Bone marrow (tissue), 2 donors: ENCODE data around the gene CD6.
A peak's percentile ranks its signal among the peaks of the same experiment; 100 is the strongest.
"Not testable (repeated sequence)": the region's sequence is repeated elsewhere in the genome, so short reads cannot be mapped to it uniquely, and the experiment has no call there.

ENCODE experiments used
- DNase-seq, 2 donors: peaks; one replicate each; lab custom pipeline; 2025; lab: John Stamatoyannopoulos, UW

The CD6 gene

DNA sequence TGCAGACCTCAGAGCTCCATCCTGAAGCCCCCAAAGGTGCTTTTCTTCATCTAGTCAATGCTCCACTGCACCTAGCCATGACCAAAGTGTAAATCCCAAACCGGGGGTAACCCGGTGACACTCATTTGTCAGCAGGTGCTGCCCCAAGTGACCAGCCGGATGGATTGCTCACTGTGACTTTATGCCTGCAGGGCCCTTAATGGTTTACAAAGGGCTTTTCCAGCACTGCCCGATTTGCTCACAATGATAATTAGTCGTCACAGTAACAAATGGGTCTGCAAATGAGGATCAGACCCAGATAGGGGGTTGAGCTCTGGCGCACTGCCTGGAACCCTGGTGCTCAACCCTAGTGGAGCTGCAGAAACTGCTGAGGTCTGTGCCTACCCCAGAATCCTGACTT lies 85.1 kb downstream of the CD6 start:
- no peak for DNase-seq

DNA sequence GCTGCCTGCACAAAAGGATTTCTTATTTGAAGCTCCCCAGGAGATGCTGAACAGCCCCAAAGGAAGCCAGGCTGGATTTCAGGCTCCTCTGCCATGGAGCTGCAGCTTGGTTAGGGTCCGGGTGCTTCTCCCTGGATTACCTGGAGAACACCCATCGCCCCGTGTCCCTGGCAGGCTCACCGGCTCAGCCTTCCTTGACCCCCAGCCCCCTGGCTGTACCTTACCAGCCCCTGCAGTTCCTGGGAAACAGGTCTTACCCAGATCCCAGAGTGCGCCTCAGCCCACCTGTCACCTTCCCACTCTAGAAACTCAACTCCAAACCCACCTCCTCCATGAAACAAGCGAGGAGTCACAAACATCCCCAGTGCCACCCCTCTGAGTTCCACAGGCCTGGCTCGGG lies 85.5 kb downstream of the CD6 start:
- DNase-seq: no peak

DNA sequence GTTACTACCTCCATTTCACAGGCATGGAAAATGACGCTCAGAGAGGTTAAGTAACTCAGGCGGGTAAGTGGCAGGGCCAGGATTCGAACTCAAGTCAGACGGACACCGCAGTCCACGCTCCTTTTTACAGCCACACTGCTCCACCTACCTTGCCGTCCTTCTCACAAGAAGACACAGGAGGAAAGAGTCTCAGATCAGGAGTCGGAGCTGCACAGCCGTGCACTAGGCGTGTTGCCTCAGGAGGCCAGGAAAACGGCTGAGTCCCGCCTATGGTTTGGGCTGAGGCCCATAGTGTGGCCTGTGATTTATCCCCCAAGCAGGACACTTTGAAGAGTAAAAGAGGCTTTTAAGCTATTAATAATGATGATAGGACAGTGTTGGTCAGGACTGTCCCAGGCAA lies 86.1 kb downstream of the CD6 start:
- no peak for DNase-seq

DNA sequence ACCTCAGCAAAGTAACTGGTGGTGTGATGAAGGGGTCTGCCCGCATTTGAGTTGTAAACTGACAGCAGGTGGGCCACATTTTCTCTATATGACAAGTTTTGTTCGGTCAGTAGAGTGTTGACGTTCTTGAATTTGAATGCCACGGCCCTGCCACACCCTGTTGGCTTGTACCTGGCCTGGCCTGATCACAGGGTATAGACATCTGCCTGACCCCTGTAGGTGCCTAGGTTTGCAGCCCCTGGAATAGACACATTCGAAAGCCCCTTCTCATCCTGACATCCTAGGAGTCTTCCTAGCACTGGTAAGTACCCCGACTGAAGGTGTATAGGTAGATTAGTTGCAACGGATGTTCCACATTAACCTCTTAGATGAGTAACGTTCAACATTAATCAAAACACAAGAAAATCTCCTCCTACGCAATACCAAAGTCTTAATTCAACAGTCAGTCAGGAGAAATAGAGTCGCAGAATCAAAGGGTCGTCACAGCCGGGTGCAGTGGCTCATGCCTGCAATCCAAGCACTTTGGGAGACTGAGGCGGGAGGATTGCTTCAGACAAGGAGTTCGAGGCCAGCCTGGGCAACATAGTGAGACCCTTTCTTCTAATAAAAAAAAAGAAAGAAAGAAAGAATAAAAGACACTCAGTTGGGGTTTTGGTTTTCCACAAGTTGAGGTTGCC lies 87.2 kb downstream of the CD6 start:
- DNase-seq: no peak

DNA sequence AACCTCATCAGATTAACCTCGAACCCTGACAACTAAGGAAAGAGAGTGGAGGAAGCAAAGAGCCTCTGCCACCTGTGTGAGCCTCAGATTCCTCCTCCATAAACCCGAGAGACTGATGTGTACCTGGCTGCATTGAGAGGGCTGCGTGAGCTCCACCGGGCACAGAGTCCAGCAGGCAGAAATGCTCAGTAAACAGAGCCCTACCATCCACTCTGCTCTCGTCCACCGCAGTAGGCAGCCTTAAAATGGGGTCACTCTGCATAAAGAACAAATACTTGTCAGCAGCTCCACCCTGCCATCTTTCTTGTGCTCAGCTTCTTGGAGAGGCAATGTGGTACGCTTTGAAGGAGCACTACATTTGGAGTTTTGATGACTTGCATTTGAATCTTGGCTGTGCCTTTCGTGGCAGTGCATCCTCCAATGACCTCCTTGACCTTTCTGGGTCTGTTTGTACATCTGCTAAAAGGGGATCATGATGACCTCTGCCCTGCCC lies 87.8 kb downstream of the CD6 start:
- DNase-seq: no peak

DNA sequence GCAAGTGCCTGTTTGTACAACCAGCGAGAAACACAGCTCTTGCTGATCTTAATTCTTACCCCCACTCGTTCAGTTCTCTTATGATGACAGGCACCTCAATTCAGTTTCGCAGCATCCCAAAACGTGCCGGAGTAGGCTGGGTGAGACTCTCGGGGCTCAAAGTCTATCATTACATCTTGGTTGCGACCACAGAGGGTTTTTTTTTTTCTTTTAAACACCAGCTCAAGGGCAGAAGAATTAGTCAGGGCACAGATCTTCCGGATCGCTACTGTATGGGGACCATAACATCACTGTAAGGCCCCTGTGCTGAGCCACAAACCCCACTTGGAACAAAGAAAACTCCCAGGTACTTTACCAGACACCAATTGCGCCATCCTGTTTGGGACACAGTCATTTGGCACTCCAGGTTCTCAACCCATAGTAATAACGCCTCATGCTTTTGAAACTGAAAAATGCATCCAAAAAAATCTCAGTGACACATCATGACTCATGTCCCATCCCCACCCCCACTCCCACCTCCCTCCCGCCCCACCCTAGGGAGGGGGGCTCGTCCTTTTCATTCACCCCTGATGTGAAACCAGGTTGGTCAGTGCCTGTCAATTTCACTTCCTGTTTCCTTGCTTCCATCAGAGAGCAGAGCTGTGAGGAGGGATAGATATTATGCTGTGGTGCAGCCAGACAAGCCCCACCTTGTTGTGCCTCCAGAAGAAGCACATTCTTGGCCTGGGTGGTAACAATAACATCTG lies 89.8 kb downstream of the CD6 start:
- peak in 1 of 2 donors; percentile 44 for DNase-seq

DNA sequence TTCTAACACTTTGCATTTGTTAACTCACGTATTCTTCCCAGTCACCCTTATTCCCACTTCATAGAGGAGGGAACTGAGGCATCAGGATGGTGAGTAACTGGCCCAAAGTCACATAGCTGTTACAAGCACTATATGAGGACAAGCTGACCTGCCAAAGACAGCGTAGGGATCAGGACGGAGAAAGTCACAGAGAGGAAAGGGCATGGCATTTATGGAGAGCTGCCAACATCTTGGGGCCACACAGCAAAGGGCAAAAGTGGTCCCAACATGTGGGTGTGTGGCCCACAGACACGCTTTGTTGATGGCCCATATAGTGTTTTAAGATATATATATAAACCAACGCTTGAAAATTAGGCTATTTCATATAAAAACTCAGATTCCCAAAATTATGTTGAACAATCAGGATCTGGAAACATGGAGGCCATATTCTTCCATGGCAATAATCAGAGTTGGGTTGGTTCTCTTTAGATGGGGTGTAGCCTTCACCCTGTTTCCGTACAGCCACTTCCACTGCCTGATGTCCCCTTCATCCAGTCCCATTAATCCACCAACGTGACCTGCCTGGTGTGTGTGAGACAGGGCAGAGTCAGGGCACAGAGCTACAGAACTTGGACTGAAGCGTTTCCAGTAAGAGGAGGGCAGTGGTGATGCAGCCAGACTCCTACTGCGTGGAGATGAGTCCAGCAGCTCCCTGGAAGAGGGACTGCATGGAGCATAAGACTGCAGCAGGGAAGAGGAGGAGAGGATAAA lies 90.9 kb downstream of the CD6 start:
- no peak for DNase-seq

DNA sequence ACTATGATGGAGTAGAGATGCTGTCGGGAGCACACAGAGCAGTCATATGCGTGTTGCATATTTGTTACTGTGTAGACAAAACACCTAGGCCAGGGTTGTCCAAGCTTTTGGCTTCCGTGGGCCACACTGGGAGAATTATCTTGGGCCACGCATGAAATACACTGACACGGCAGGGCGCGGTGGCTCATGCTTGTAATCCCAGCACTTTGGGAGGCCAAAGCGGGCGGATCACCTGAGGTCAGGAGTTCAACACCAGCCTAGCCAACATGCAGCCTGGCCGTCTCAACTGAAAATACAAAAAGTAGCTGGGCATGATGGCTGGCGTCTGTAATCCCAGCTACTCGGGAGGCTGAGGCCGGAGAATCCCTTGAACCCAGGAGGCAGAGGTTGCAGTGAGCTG lies 93.8 kb downstream of the CD6 start:
- not testable (repeated sequence) for DNase-seq

DNA sequence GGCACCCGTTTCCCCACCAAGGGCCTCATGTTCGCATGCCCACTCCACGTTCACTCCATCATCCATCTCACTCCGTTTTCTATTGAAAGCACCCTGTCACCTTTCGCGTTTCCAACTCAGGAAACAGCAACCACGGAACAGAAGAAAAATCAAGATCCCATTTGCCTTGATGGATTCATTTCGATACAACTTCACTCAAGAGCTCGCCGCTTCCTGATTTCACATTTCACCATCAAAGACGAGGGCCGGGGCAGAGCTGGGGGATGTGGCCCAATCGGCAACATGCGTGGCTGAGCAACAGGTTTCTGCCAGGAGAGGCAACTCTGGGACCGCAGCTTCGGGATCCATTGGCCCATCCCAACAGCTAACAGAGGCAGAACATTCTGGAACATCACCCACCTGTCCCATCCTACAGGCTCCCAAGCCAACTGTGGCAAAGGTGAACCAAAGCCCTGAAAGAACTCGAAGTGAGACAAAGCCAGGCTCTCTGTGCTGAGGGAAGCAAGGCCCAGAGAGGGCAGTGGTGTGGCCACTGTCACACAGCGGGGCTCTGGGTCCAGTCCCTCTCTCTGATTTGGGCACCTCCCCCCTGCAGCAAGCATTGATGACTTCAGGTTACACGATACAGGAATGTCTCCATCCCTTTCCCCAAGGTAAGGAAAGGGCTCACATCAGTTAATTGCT lies 94.6 kb downstream of the CD6 start:
- DNase-seq: no peak

DNA sequence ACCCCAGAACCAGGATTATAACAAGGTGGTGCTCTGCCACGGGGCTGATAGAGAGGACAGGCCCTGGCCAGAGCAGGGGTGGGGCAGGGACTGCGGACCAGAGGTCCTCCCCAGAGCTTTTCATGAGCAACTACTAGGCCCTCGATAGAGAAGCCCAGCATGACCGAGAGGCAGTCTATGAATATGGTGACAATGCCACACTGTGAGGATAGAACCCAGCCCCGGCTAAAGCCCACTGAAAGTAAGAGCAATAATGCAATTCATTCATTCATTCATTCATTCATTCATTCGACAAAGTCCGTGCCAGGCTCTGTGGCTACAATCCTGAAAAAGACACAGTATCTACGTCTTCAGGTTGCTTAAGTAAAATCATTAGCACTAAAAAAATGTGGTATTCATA lies 95.2 kb downstream of the CD6 start:
- DNase-seq: no peak

DNA sequence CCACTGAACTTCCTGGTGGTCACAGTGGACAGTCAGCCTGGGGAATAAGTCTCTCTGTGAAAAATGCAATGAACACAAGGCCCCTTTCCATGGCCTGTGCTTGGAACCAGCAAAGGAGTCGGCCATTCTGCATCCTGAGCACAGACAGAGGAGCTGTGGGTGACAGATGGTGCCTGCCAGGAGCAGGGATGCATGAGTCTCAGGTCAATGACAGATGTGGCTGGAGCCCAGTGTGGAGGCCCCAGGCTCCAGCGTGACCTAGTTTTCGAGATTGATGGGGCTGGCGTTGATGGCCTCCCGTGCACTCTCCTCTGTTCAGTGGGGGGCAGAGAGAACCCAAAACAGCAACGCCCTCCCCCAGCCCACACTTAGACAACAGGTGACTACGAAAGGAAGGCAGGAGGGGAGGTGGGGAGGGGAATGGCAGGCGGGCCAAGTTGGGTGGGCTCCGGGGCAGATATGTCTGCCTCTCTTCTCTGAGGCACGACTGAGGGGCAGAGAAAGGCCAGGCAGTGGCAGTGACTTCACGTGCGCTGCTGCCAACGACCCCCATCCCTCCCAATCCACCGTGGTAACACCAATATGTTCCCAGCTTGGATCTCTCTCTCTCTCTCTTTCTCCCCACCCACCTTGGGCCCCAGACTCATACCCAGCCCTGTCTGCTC lies 96.4 kb downstream of the CD6 start:
- DNase-seq: no peak

DNA sequence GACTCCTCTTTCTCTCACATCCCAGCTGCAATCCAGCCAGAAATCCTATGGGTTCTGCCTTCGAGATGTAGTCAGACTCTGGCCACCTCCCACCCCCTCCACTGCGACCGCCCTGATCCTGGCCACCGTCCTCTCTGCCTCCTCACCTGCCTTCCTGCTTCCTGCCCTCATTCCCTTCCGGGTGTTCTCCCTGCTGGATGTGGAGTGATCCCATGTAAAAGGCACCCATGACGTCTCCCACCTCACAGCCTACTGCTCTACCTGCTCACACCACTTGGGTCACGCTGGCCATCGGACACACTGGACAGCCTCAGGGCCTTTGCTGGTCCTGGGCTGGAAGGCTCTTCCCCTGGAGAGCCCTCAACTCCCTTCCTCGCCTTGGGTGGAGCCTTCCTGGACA lies 97.1 kb downstream of the CD6 start:
- DNase-seq: no peak

DNA sequence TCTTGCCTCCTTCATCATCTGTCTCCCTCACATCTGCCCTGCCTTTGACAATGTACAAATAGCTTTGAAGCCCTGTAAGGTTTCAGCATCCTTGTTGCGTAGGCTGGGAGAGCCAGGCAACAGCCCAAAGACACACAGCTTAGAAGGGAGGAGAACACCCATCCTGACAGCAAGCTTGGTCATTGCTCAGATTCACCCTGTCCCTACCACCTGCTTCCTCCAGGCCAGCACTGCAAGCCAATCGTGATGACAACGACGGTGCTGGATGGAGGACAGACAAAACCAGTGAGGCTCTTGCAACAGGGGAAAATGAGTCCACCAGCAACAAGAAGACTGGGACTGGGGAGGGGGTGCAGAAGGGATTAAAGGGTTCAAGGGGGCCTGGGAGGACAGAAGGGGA lies 97.9 kb downstream of the CD6 start:
- no peak for DNase-seq
